Measurements from ENCODE around the gene DHX30.

Gene DHX30

GRCh38 chr3:47891613-47892005 is 88.7 kb downstream of the DHX30 start:
- Histone ChIP-seq H2BK5ac (ENCODE audit: low read length) (no peak overlapping the region), H3K36me3 (ENCODE audit: control insufficient read depth, insufficient read depth, low read length) (no peaks in the 10 kb centered on the region), H3K79me2 (ENCODE audit: control insufficient read depth, insufficient read depth, low read length) (no peaks in the 10 kb centered on the region), H3K18ac (ENCODE audit: low read length) (no peak overlapping the region), H3K27me3 (ENCODE audit: insufficient read depth, low read length, poor library complexity) (no peaks in the 10 kb centered on the region), H4K8ac (ENCODE audit: low read depth, low read length) (no peak overlapping the region), H2BK120ac (ENCODE audit: low read depth, low read length) (no peak overlapping the region), H3K9ac (ENCODE audit: low read length) (no peak overlapping the region), H2AK5ac (ENCODE audit: low read length) (no peak overlapping the region), H3K56ac (ENCODE audit: low read length) (no peak overlapping the region), H3K4me3 (ENCODE audit: low read length) (no peak overlapping the region), H3K4me2 (ENCODE audit: low read length) (no peak overlapping the region), H4K5ac (ENCODE audit: low read length) (no peak overlapping the region), H3K79me1 (ENCODE audit: low read length) (peaks cover 4% of the 10 kb centered on the region), H2BK15ac (replicated peaks; ENCODE audit: low read depth) (no peak overlapping the region), H3K27ac (ENCODE audit: low read depth, low read length) (peak overlapping the region; percentile 26), H3K4ac (ENCODE audit: low read depth, low read length) (no peak overlapping the region), H3K4me1 (ENCODE audit: control insufficient read depth, low read depth, low read length) (peaks cover 8% of the 10 kb centered on the region), H3K23ac (ENCODE audit: low read length) (no peak overlapping the region)
- DNase-seq: no peak
- WGBS (ENCODE audit: extremely low coverage, insufficient coverage, low lambda C conversion rate): no CpG with 5 or more reads among the region's 3 CpGs

DNA sequence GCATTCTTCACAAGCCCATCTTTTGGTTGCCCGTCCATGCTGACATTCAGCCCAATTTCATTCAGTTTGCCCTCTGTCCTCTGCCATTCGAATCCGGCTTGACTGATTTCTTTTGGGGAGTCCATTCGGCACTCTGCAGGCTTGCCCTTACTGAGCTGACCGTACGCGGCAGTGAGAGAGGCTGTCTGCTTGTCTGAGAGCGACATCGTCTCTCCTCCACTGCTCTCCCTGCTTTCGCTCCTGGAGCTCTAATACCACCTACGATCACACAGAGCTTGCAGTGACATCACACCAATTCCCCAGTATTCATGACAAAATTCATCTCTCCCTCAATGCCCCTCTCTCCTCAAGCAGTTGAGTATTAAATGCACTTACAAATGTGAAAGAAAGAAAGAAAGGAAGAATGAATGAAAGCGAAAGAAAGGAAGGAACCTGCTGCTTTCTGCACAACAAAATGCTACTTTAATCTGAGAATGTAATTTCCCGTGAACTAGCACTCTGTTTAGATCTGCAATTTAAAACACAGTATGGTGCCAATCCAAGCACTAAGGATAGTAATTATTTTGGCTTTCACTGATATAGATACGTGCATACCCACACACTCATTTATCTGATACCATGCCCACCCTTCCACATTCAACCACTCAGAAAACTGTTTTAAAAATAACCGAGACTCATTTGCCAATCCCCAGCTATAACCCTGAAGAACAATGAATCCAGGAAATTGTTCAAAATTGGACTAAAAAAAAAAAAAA is 89.5 kb downstream of the DHX30 start:
- no peak for DNase-seq
- Histone ChIP-seq H3K79me1 (ENCODE audit: low read length) (peaks cover 4% of the 10 kb centered on the region), H3K18ac (ENCODE audit: low read length) (no peak overlapping the region), H3K4me1 (ENCODE audit: control insufficient read depth, low read depth, low read length) (peaks cover 8% of the 10 kb centered on the region), H3K4me2 (ENCODE audit: low read length) (no peak overlapping the region), H2BK15ac (replicated peaks; ENCODE audit: low read depth) (no peak overlapping the region), H4K8ac (ENCODE audit: low read depth, low read length) (no peak overlapping the region), H4K5ac (ENCODE audit: low read length) (no peak overlapping the region), H3K36me3 (ENCODE audit: control insufficient read depth, insufficient read depth, low read length) (no peaks in the 10 kb centered on the region), H2BK5ac (ENCODE audit: low read length) (no peak overlapping the region), H3K9ac (ENCODE audit: low read length) (no peak overlapping the region), H3K4me3 (ENCODE audit: low read length) (no peak overlapping the region), H3K4ac (ENCODE audit: low read depth, low read length) (no peak overlapping the region), H3K56ac (ENCODE audit: low read length) (no peak overlapping the region), H3K79me2 (ENCODE audit: control insufficient read depth, insufficient read depth, low read length) (no peaks in the 10 kb centered on the region), H3K27ac (ENCODE audit: low read depth, low read length) (no peak overlapping the region), H2AK5ac (ENCODE audit: low read length) (no peak overlapping the region), H3K23ac (ENCODE audit: low read length) (no peak overlapping the region), H2BK120ac (ENCODE audit: low read depth, low read length) (no peak overlapping the region), H3K27me3 (ENCODE audit: insufficient read depth, low read length, poor library complexity) (no peaks in the 10 kb centered on the region)
- no CpG with 5 or more reads among the region's 15 CpGs for WGBS (ENCODE audit: extremely low coverage, insufficient coverage, low lambda C conversion rate)

GRCh38 chr3:47895241-47895640 is 92.3 kb downstream of the DHX30 start:
- Histone ChIP-seq H2BK15ac (replicated peaks; ENCODE audit: low read depth) (no peak overlapping the region), H3K79me1 (ENCODE audit: low read length) (peaks cover 2% of the 10 kb centered on the region), H3K4me3 (ENCODE audit: low read length) (no peak overlapping the region), H3K27ac (ENCODE audit: low read depth, low read length) (no peak overlapping the region), H2AK5ac (ENCODE audit: low read length) (no peak overlapping the region), H3K27me3 (ENCODE audit: insufficient read depth, low read length, poor library complexity) (no peaks in the 10 kb centered on the region), H3K36me3 (ENCODE audit: control insufficient read depth, insufficient read depth, low read length) (no peaks in the 10 kb centered on the region), H3K79me2 (ENCODE audit: control insufficient read depth, insufficient read depth, low read length) (no peaks in the 10 kb centered on the region), H4K8ac (ENCODE audit: low read depth, low read length) (no peak overlapping the region), H3K4me1 (ENCODE audit: control insufficient read depth, low read depth, low read length) (peaks cover 8% of the 10 kb centered on the region), H4K5ac (ENCODE audit: low read length) (no peak overlapping the region), H3K18ac (ENCODE audit: low read length) (no peak overlapping the region), H2BK5ac (ENCODE audit: low read length) (no peak overlapping the region), H3K56ac (ENCODE audit: low read length) (no peak overlapping the region), H3K23ac (ENCODE audit: low read length) (no peak overlapping the region), H3K4me2 (ENCODE audit: low read length) (no peak overlapping the region), H3K9ac (ENCODE audit: low read length) (no peak overlapping the region), H2BK120ac (ENCODE audit: low read depth, low read length) (no peak overlapping the region), H3K4ac (ENCODE audit: low read depth, low read length) (no peak overlapping the region)
- no peak for DNase-seq
- WGBS (ENCODE audit: extremely low coverage, insufficient coverage, low lambda C conversion rate): no CpG with 5 or more reads among the region's 3 CpGs

DNA sequence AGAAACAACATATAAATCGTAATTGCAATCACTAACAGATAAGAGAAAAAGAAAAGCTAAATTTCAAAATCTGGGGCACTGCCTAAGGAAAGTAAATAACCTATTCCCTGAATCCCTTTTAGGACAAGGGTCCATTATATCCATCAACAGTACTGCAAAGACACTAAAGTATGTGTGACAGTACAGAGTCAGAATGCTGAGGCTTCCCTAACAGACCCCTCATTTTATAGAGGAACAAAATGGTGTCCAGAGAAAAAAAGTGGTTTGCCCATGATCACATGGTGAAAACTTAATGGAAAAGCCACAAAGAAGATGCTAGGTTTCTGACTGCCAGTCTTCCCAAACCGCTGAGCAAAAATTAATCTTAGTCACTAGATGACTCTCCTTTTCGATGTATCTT is 93.8 kb downstream of the DHX30 start:
- H4K5ac ChIP-seq (ENCODE audit: low read length): no peak overlapping the region
- DNase-seq: no peak
- H2BK15ac ChIP-seq (replicated peaks; ENCODE audit: low read depth): no peak overlapping the region
- no peaks in the 10 kb centered on the region for H3K36me3 ChIP-seq (ENCODE audit: control insufficient read depth, insufficient read depth, low read length)
- no peak overlapping the region for H2AK5ac ChIP-seq (ENCODE audit: low read length)
- no peak overlapping the region for H3K56ac ChIP-seq (ENCODE audit: low read length)
- H3K27ac ChIP-seq (ENCODE audit: low read depth, low read length): no peak overlapping the region
- no peak overlapping the region for H4K8ac ChIP-seq (ENCODE audit: low read depth, low read length)
- no peak overlapping the region for H2BK120ac ChIP-seq (ENCODE audit: low read depth, low read length)
- no peak overlapping the region for H3K4ac ChIP-seq (ENCODE audit: low read depth, low read length)
- peaks cover 2% of the 10 kb centered on the region for H3K79me1 ChIP-seq (ENCODE audit: low read length)
- no peak overlapping the region for H3K23ac ChIP-seq (ENCODE audit: low read length)
- H3K9ac ChIP-seq (ENCODE audit: low read length): no peak overlapping the region
- no peak overlapping the region for H2BK5ac ChIP-seq (ENCODE audit: low read length)
- no peaks in the 10 kb centered on the region for H3K79me2 ChIP-seq (ENCODE audit: control insufficient read depth, insufficient read depth, low read length)
- no peak overlapping the region for H3K18ac ChIP-seq (ENCODE audit: low read length)
- no peak overlapping the region for H3K4me3 ChIP-seq (ENCODE audit: low read length)
- no peaks in the 10 kb centered on the region for H3K4me1 ChIP-seq (ENCODE audit: control insufficient read depth, low read depth, low read length)
- H3K27me3 ChIP-seq (ENCODE audit: insufficient read depth, low read length, poor library complexity): no peaks in the 10 kb centered on the region
- WGBS (ENCODE audit: extremely low coverage, insufficient coverage, low lambda C conversion rate): no CpG with 5 or more reads among the region's 3 CpGs
- H3K4me2 ChIP-seq (ENCODE audit: low read length): no peak overlapping the region

DNA sequence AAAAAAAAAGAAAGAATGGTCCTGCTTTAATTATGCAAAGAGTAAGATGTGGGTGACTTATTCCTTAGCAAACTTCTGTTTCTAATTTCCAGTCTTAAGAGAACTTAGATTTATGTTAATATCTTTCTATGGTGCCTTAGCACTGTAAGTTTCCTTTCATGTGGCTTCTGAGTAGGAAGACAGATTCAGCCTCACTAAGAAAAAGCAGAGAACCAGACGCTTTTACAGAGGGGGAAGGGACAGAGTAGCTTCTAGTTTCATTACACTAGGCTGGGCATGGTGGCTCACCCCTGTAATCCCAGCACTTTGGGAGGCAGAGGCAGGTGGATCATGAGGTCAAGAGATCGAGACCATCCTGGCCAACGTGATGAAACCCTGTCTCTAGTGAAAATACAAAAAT is 95.0 kb downstream of the DHX30 start:
- Histone ChIP-seq H2BK120ac (ENCODE audit: low read depth, low read length) (no peak overlapping the region), H2AK5ac (ENCODE audit: low read length) (no peak overlapping the region), H3K4ac (ENCODE audit: low read depth, low read length) (no peak overlapping the region), H4K8ac (ENCODE audit: low read depth, low read length) (no peak overlapping the region), H3K27me3 (ENCODE audit: insufficient read depth, low read length, poor library complexity) (no peaks in the 10 kb centered on the region), H3K27ac (ENCODE audit: low read depth, low read length) (no peak overlapping the region), H3K9ac (ENCODE audit: low read length) (no peak overlapping the region), H3K79me1 (ENCODE audit: low read length) (peaks cover 2% of the 10 kb centered on the region), H3K79me2 (ENCODE audit: control insufficient read depth, insufficient read depth, low read length) (no peaks in the 10 kb centered on the region), H3K23ac (ENCODE audit: low read length) (no peak overlapping the region), H2BK15ac (replicated peaks; ENCODE audit: low read depth) (no peak overlapping the region), H4K5ac (ENCODE audit: low read length) (no peak overlapping the region), H3K18ac (ENCODE audit: low read length) (no peak overlapping the region), H2BK5ac (ENCODE audit: low read length) (no peak overlapping the region), H3K4me1 (ENCODE audit: control insufficient read depth, low read depth, low read length) (no peaks in the 10 kb centered on the region), H3K56ac (ENCODE audit: low read length) (no peak overlapping the region), H3K4me2 (ENCODE audit: low read length) (no peak overlapping the region), H3K36me3 (ENCODE audit: control insufficient read depth, insufficient read depth, low read length) (no peaks in the 10 kb centered on the region), H3K4me3 (ENCODE audit: low read length) (no peak overlapping the region)
- no CpG with 5 or more reads among the region's 3 CpGs for WGBS (ENCODE audit: extremely low coverage, insufficient coverage, low lambda C conversion rate)
- DNase-seq: no peak
